Loucy (cell line): ENCODE results near the gene HOXB3.

Experiments used
- H2AFZ ChIP-seq: fragments of 200-600 bp; sonication (generic); 2 replicates; pipeline ENCODE4 v1.6.0; 2016; ENCODE audit warnings: antibody characterized with exemption, mild to moderate bottlenecking, low read length, moderate library complexity
- H3F3A ChIP-seq: fragments of 200-600 bp; 2 replicates; pipeline ENCODE4 v1.6.0; 2016; ENCODE audit warnings: antibody characterized with exemption, low read depth, mild to moderate bottlenecking
- H3K27me3 ChIP-seq: fragments of 200-600 bp; sonication (generic); 2 replicates; pipeline ENCODE4 v1.6.1; 2014; ENCODE audit warnings: low read length, mild to moderate bottlenecking; ENCODE audit not compliant: insufficient read depth, poor library complexity, severe bottlenecking
- H3K36me3 ChIP-seq: fragments of 200-600 bp; sonication (generic); 2 replicates; pipeline ENCODE4 v1.6.1; 2016; ENCODE audit warnings: low read length; ENCODE audit not compliant: insufficient read depth
- H3K4me1 ChIP-seq: fragments of 200-600 bp; sonication (generic); 2 replicates; pipeline ENCODE4 v1.5.1; 2014; ENCODE audit warnings: low read length, mild to moderate bottlenecking; ENCODE audit not compliant: insufficient read depth, poor library complexity, severe bottlenecking
- H3K4me2 ChIP-seq: fragments of 200-600 bp; sonication (generic); 2 replicates; pipeline ENCODE4 v1.6.0; 2014; ENCODE audit warnings: antibody characterized with exemption, low read length, low read depth, mild to moderate bottlenecking; ENCODE audit not compliant: poor library complexity, severe bottlenecking
- H3K4me3 ChIP-seq: fragments of 200-600 bp; sonication (generic); 2 replicates; pipeline ENCODE4 v1.5.1; 2014; ENCODE audit warnings: low read length, mild to moderate bottlenecking, mixed read lengths; ENCODE audit not compliant: poor library complexity, severe bottlenecking
- H3K79me2 ChIP-seq: fragments of 200-600 bp; sonication (generic); 2 replicates; pipeline ENCODE4 v1.6.1; 2014; ENCODE audit warnings: low read length; ENCODE audit not compliant: insufficient read depth
- H3K9ac ChIP-seq: fragments of 200-600 bp; sonication (generic); 2 replicates; pipeline ENCODE4 v1.6.0; 2014; ENCODE audit warnings: mild to moderate bottlenecking, low read depth, low read length, moderate library complexity; ENCODE audit not compliant: poor library complexity, severe bottlenecking
- H3K9me2 ChIP-seq: fragments of 200-600 bp; sonication (generic); replicated peaks from 2 replicates; pipeline ENCODE4 v1.6.1; 2016; ENCODE audit warnings: low read depth, low read length, mixed read lengths
- H3K9me3 ChIP-seq: fragments of 200-600 bp; sonication (generic); 2 replicates; pipeline ENCODE4 v1.6.1; 2014; ENCODE audit warnings: mild to moderate bottlenecking, antibody characterized with exemption, low read length, low read depth; ENCODE audit not compliant: insufficient read depth
- H4K20me1 ChIP-seq: fragments of 200-600 bp; sonication (generic); 2 replicates; pipeline ENCODE4 v1.6.0; 2014; ENCODE audit warnings: antibody characterized with exemption, low read length, mild to moderate bottlenecking; ENCODE audit not compliant: insufficient read depth, poor library complexity, severe bottlenecking
- EZH2phosphoT487 ChIP-seq: fragments of 200-600 bp; IDR thresholded peaks from 2 replicates; pipeline ENCODE4 v1.6.1; 2018; ENCODE audit warnings: antibody characterized with exemption, mild to moderate bottlenecking, moderate library complexity, borderline replicate concordance
- TF ChIP-seq, protein P1 (sequence below): fragments of 200-600 bp; sonication (generic); conservative IDR thresholded peaks from 2 replicates; pipeline ENCODE4 v1.5.1; 2014; ENCODE audit warnings: mild to moderate bottlenecking, antibody characterized with exemption, low read length

The HOXB3 gene

DNA sequence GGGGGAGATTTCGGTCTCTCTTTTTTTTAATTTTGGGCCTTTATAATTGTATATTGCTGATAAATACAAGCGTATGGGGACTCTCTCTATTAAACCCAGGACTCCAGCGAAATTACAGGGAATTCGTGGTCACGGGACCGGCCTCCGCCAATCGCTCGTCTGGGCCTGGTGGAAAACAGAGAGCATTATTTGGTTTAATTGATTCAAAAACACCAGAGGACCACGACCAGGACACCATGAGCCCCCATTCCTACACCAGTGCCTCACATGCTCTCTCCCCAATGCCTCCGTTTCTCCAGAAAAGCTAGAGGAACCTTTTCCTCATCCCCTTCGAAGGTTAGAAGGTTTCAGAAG, 45.0 kb downstream of the HOXB3 start, which contains the start of gene HOXB2:
TSS of gene HOXB2 (minus strand) at position 88 of the 354 bp plus-strand sequence. CDS start 198 bp downstream, outside the sequence.
- peak within 1 kb of the TSS; percentile 96 for H3K4me2 ChIP-seq
- no peak within 1 kb of the TSS for H2AFZ ChIP-seq
- peaks cover 20% of the 10 kb centered on the region for H4K20me1 ChIP-seq
- H3K9me2 ChIP-seq = no peaks in the 10 kb centered on the region
- H3K4me1 ChIP-seq = peaks cover 57% of the 10 kb centered on the region
- peaks cover 22% of the 10 kb centered on the region for H3K36me3 ChIP-seq
- H3K9me3 ChIP-seq = no peaks in the 10 kb centered on the region
- peaks cover 26% of the 10 kb centered on the region for H3K27me3 ChIP-seq
- peaks cover 95% of the 10 kb centered on the region for H3K79me2 ChIP-seq
- TF ChIP-seq EZH2phosphoT487 = no peak
- TF ChIP-seq, protein P1, sequence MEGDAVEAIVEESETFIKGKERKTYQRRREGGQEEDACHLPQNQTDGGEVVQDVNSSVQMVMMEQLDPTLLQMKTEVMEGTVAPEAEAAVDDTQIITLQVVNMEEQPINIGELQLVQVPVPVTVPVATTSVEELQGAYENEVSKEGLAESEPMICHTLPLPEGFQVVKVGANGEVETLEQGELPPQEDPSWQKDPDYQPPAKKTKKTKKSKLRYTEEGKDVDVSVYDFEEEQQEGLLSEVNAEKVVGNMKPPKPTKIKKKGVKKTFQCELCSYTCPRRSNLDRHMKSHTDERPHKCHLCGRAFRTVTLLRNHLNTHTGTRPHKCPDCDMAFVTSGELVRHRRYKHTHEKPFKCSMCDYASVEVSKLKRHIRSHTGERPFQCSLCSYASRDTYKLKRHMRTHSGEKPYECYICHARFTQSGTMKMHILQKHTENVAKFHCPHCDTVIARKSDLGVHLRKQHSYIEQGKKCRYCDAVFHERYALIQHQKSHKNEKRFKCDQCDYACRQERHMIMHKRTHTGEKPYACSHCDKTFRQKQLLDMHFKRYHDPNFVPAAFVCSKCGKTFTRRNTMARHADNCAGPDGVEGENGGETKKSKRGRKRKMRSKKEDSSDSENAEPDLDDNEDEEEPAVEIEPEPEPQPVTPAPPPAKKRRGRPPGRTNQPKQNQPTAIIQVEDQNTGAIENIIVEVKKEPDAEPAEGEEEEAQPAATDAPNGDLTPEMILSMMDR = no peak
- peaks cover 35% of the 10 kb centered on the region for H3F3A ChIP-seq
- H3K9ac ChIP-seq = peak within 1 kb of the TSS; percentile 98
- H3K4me3 ChIP-seq = peak within 1 kb of the TSS; percentile 95

DNA sequence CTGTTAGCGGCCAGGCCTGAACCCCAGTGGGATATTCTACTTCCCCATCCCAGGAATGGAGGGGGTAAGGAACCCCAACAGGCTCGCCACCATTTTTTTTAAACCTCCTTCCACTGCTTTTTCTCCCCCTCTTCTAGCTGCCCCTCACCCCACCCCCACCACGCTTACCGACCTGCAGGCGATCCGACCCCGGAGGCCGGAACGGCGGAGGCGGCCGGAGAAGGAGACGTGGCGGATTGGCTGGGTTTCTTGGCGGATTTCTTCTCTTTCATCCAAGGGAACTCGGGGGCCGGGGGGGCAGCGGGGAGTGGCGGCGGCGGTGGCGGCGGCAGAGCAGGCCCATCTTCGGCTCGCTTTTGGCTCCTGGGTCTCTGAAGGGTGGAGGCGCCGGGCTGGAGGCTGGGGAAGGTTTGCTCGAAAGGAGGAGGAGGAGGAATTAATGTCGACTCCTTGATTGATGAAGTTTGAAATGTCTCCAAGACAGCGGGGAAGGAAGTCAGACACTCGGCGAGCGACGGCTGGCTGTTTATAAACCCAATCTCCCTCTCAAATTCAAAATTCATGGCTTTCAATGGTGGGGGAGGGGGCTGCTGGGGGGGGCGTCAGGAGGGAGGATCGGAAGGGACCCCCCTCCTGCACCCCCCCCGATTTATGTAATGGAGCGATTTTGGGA, 45.6 kb downstream of the HOXB3 start:
- Histone ChIP-seq H3K9me2 (no peaks in the 10 kb centered on the region), H4K20me1 (peaks cover 15% of the 10 kb centered on the region), H3F3A (peaks cover 34% of the 10 kb centered on the region), H3K9me3 (no peaks in the 10 kb centered on the region), H2AFZ (no peak overlapping the region), H3K9ac (peak overlapping the region; percentile 98), H3K4me1 (peaks cover 58% of the 10 kb centered on the region), H3K4me2 (peak overlapping the region; percentile 96), H3K36me3 (peaks cover 17% of the 10 kb centered on the region), H3K4me3 (peak overlapping the region; percentile 95), H3K27me3 (peaks cover 26% of the 10 kb centered on the region), H3K79me2 (peaks cover 95% of the 10 kb centered on the region)
- TF ChIP-seq, protein P1 = no peak
- no peak for TF ChIP-seq EZH2phosphoT487

DNA sequence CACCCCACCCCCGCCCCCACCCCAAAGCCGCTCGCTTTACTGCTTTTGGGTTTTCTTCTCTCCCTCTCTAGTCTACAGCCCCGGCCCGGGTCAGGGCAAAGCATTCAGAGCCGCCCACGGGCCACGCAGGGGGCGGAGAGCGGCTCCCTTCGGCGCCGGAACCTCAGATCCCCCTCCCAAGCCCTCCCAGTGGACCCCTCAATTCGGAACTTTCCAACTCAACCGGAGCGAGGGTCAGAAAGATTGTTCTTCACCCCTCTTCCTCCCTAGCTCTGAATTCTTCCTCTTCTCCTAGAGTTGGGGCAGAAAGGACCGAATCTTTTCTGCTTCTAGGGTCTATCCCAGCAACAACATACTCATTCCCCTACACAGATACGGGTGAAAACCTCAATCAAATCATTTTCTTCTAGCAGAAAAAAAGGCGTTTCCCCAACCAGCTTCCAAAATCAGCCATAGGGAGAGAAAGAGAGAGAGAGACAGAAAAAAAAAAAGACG, 46.1 kb downstream of the HOXB3 start:
- Histone ChIP-seq H3K9me2 (no peaks in the 10 kb centered on the region), H3K4me3 (peak overlapping the region; percentile 95), H3K4me2 (peak overlapping the region; percentile 96), H3K4me1 (peaks cover 60% of the 10 kb centered on the region), H3K79me2 (peaks cover 95% of the 10 kb centered on the region), H3K36me3 (peaks cover 11% of the 10 kb centered on the region; the same call in 1 of the 2 replicates), H3K9ac (peak overlapping the region; percentile 98), H3F3A (peaks cover 28% of the 10 kb centered on the region), H2AFZ (no peak overlapping the region), H3K9me3 (no peaks in the 10 kb centered on the region), H4K20me1 (peaks cover 11% of the 10 kb centered on the region), H3K27me3 (peaks cover 26% of the 10 kb centered on the region)
- TF ChIP-seq, protein P1 = no peak
